ENCODE measurements around the gene FRG2C.

- no peak for TF ChIP-seq POLR2A (IDR thresholded peaks at IDR 0.05; ENCODE audit: low read depth)
- TF ChIP-seq CTCF (IDR thresholded peaks at IDR 0.05) = no peak
- TF ChIP-seq POLR2AphosphoS5 (IDR thresholded peaks at IDR 0.05) = no peak
- no peak for TF ChIP-seq EP300 (IDR thresholded peaks at IDR 0.05)
These were observed 32.6 kb upstream of the FRG2C start for GRCh38 chr3:75631541-75631940.
